GM18517 (cell line): Measurements from ENCODE around the gene WDR91.

ENCODE experiments used
- ATAC-seq: cut with Tn5 transposase; IDR thresholded peaks from one replicate; pipeline ENCODE4 v1.9.1; 2021; ENCODE audit warnings: mild to moderate bottlenecking, moderate library complexity; ENCODE audit not compliant: unreplicated experiment

WDR91 gene

GRCh38 chr7:135164357-135165061 is 46.8 kb downstream of the WDR91 start:
- no peak for ATAC-seq

GRCh38 chr7:135162382-135163001 is 48.8 kb downstream of the WDR91 start:
- ATAC-seq, result no peak

- no peak for ATAC-seq
Measured at GRCh38 chr7:135161669-135162068, 49.7 kb downstream of the WDR91 start.

- no peak for ATAC-seq
Measured at GRCh38 chr7:135160858-135161653, 50.3 kb downstream of the WDR91 start.

GRCh38 chr7:135160098-135160857 is 51.0 kb downstream of the WDR91 start:
- ATAC-seq, result no peak

- ATAC-seq, result no peak
Measured at GRCh38 chr7:135159359-135160085, 51.8 kb downstream of the WDR91 start.

- ATAC-seq, result no peak
Measured at GRCh38 chr7:135158874-135159273, 52.5 kb downstream of the WDR91 start.

GRCh38 chr7:135158141-135158655 is 53.1 kb downstream of the WDR91 start:
- no peak for ATAC-seq

GRCh38 chr7:135156290-135156689 is 55.0 kb downstream of the WDR91 start:
- ATAC-seq, result no peak

- ATAC-seq, result no peak
Measured at GRCh38 chr7:135154734-135155133, 56.6 kb downstream of the WDR91 start.

GRCh38 chr7:135152442-135152841 is 58.9 kb downstream of the WDR91 start:
- ATAC-seq, result no peak

GRCh38 chr7:135151533-135151932 is 59.8 kb downstream of the WDR91 start:
- ATAC-seq, result no peak

- ATAC-seq, result no peak
Measured at GRCh38 chr7:135151132-135151531, 60.2 kb downstream of the WDR91 start.

GRCh38 chr7:135150072-135150782 is 61.1 kb downstream of the WDR91 start:
- no peak for ATAC-seq

GRCh38 chr7:135147899-135148721 is 63.2 kb downstream of the WDR91 start, which contains the start of gene TMEM140:
Gene TMEM140 (plus strand): TSS chr7:135148072. CDS start chr7:135164442, 16,370 bp downstream.
- ATAC-seq, result peak; percentile 78

- ATAC-seq, result peak; percentile 13
Measured at GRCh38 chr7:135147341-135147898, 63.9 kb downstream of the WDR91 start.

GRCh38 chr7:135143885-135144668 is 67.2 kb downstream of the WDR91 start:
- no peak for ATAC-seq
